Esophagus squamous epithelium (tissue), 5 donors: Measurements from ENCODE around the gene RAB29. TPM values are rescaled to one million over a fixed set of nuclear protein-coding genes. Genes with fewer than 3 reads are reported as not detected.
A peak's percentile ranks its signal among the peaks of the same experiment; 100 is the strongest.

Source experiments
- DNase-seq: peaks from one replicate; lab custom pipeline; 2025; lab: John Stamatoyannopoulos, UW
- H3K27ac ChIP-seq, 4 donors: fragments of 200-600 bp; sonication (generic); one replicate each; pipeline ENCODE4 v1.5.1; 2016 to 2019; ENCODE audit warnings: mild to moderate bottlenecking in 1 of 4
- H3K27me3 ChIP-seq, 4 donors: fragments of 200-600 bp; sonication (generic); 1 replicate in 3 of 4; 2 replicates in 1 of 4; pipeline versions ENCODE4 v1.5.1 to v1.6.0; 2017 to 2021; ENCODE audit warnings: antibody characterized with exemption in 1 of 4
- H3K36me3 ChIP-seq, 3 donors: fragments of 200-600 bp; sonication (generic); one replicate each; pipeline ENCODE4 v1.5.1; 2016 to 2019
- H3K4me1 ChIP-seq, 3 donors: fragments of 200-600 bp; sonication (generic); one replicate each; pipeline ENCODE4 v1.5.1; 2017 to 2019
- H3K4me3 ChIP-seq, 4 donors: fragments of 200-600 bp; sonication (generic); 1 replicate in 3 of 4; 2 replicates in 1 of 4; pipeline ENCODE4 v1.5.1; 2016 to 2019; ENCODE audit warnings: mild to moderate bottlenecking in 2 of 4, moderate library complexity in 1 of 4
- H3K9me3 ChIP-seq, 3 donors: fragments of 200-600 bp; sonication (generic); one replicate each; pipeline ENCODE4 v1.5.1; 2016 to 2019
- CTCF ChIP-seq, 6 experiments: fragments of 450-650 bp in 4 of 6; fragments of 200-600 bp in 2 of 6; sonication (generic) in 2 of 6; IDR thresholded peaks; one replicate each; pipeline ENCODE4 v1.5.1; 2016 to 2019; ENCODE audit warnings: antibody characterized with exemption in 6 of 6, mild to moderate bottlenecking in 4 of 6, moderate library complexity in 4 of 6
- POLR2A ChIP-seq, 4 donors: fragments of 450-650 bp; IDR thresholded peaks; one replicate each; pipeline ENCODE4 v1.6.1; 2017; ENCODE audit warnings: antibody characterized with exemption in 4 of 4, mild to moderate bottlenecking in 4 of 4, moderate library complexity in 3 of 4
- WGBS, 2 donors: methylation state at CpG; one replicate each; pipeline ENCODE4 v1.1.5; 2018; 5-methylcytosine and 5-hydroxymethylcytosine counted together
- intact Hi-C: fragments of 100-400 bp; cut with DNase I; formaldehyde crosslinking; loops from one replicate; pipeline ENCODE4 v1.15.0; 2022
- total RNA-seq, 4 donors: library from RNA; depleted of rRNA; stranded (reverse); fragments of >200 nt; gene quantifications; one replicate each; pipeline ENCODE4 v1.1.0, GENCODE V29; 2016
- donor health status: DM: yes; HTN: yes; CAD: no.

The RAB29 gene
- total RNA-seq, 4 donors from 2014 or later: 3.0 to 19.3 (median 7.0) TPM

- 37 to 50% methylated on average over 5 of the region's 5 CpGs for WGBS, 2 donors
- intact Hi-C loops: no loop called here
- no peak for DNase-seq
- Histone ChIP-seq H3K4me3 (peak overlapping the region in 3 of 4 donors; percentile 72 to 97 (median 94)), H3K9me3 (no peaks in the 10 kb centered on the region), H3K36me3 (peaks cover 0 to 18% (median 0%) of the 10 kb centered on the region in 3 donors), H3K4me1 (peaks cover 0 to 56% (median 26%) of the 10 kb centered on the region in 3 donors), H3K27me3 (no peaks in the 10 kb centered on the region), H3K27ac (peak overlapping the region in 2 of 4 donors; percentile 87 to 92)
- TF ChIP-seq POLR2A (IDR thresholded peaks at IDR 0.05) (no peak), CTCF (IDR thresholded peaks at IDR 0.05) (no peak)
Measured at GRCh38 chr1:205811660-205812059, 36.4 kb upstream of the RAB29 start.

GRCh38 chr1:205810448-205811157 is 35.3 kb upstream of the RAB29 start:
- no peaks in the 10 kb centered on the region for H3K27me3 ChIP-seq
- TF ChIP-seq CTCF (IDR thresholded peaks at IDR 0.05): no peak
- TF ChIP-seq POLR2A (IDR thresholded peaks at IDR 0.05): no peak
- no peaks in the 10 kb centered on the region for H3K9me3 ChIP-seq
- no peak overlapping the region for H3K27ac ChIP-seq
- H3K4me1 ChIP-seq: peaks cover 3 to 66% (median 28%) of the 10 kb centered on the region in 3 donors
- H3K36me3 ChIP-seq: peaks cover 0 to 18% (median 0%) of the 10 kb centered on the region in 3 donors
- H3K4me3 ChIP-seq: no peak overlapping the region
- no peak for DNase-seq
- intact Hi-C loops: no loop called here
- 93 to 94% methylated on average over 11 to 12 of the region's 12 CpGs for WGBS, 2 donors

- no peak overlapping the region for H3K27ac ChIP-seq
Measured at GRCh38 chr1:205809942-205810345, 34.7 kb upstream of the RAB29 start.

GRCh38 chr1:205809469-205809868 is 34.2 kb upstream of the RAB29 start:
- peaks cover 4 to 75% (median 35%) of the 10 kb centered on the region in 3 donors for H3K4me1 ChIP-seq
- H3K27ac ChIP-seq: no peak overlapping the region
- no peaks in the 10 kb centered on the region for H3K27me3 ChIP-seq
- 78 to 96% methylated on average over 3 of the region's 3 CpGs for WGBS, 2 donors
- TF ChIP-seq CTCF (IDR thresholded peaks at IDR 0.05) (no peak), POLR2A (IDR thresholded peaks at IDR 0.05) (no peak)
- intact Hi-C loops: no loop called here
- DNase-seq: no peak
- H3K9me3 ChIP-seq: no peaks in the 10 kb centered on the region
- H3K4me3 ChIP-seq: peak overlapping the region in 1 of 4 donors; percentile 20
- peaks cover 0 to 18% (median 0%) of the 10 kb centered on the region in 3 donors for H3K36me3 ChIP-seq

More at GRCh38 chr1:205809942-205810345, 34.7 kb upstream of the RAB29 start:
- intact Hi-C loops: no loop called here
- DNase-seq: no peak
- Histone ChIP-seq H3K9me3 (no peaks in the 10 kb centered on the region), H3K4me1 (peaks cover 4 to 72% (median 35%) of the 10 kb centered on the region in 3 donors), H3K27me3 (no peaks in the 10 kb centered on the region), H3K36me3 (peaks cover 0 to 18% (median 0%) of the 10 kb centered on the region in 3 donors), H3K4me3 (peak overlapping the region in 1 of 4 donors; percentile 20)
- TF ChIP-seq CTCF (IDR thresholded peaks at IDR 0.05): no peak
- no peak for TF ChIP-seq POLR2A (IDR thresholded peaks at IDR 0.05)
- 85 to 87% methylated on average over 7 of the region's 14 CpGs for WGBS, 2 donors

DNA sequence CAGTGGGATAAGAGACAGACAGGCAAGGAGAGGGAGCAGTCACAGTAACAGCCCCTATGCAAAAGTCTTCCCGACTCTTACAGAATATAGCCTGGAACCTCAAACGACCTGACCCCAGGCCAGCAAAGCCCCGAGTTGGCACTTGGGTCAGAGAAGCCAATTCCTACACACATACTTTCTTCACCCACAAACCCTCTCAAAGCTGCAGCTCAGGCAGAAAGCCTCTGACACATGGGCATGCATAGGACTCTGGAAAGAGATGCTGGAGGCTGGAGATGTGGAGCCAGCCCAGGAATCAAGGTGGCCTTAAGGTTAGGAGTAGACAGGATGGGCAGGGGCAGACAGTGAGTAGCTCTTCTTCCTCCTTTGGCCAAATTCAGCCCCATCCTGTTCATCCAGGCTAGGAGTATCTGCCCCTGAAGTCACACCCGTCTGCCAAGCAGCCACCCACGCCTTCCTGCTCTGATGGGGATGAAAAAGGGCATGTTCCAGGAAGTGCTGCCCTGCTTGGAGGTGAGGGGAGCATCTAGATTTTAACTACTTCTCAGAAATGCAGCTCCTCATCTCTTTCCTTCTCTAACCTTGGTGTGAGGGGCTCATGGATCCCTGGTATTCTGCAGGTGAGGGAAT is 29.9 kb upstream of the RAB29 start:
- Histone ChIP-seq H3K36me3 (peaks cover 0 to 19% (median 0%) of the 10 kb centered on the region in 3 donors), H3K27me3 (no peaks in the 10 kb centered on the region), H3K27ac (no peak overlapping the region), H3K4me1 (peaks cover 4 to 46% (median 24%) of the 10 kb centered on the region in 3 donors), H3K4me3 (no peak overlapping the region), H3K9me3 (no peaks in the 10 kb centered on the region)
- intact Hi-C loops: no loop called here
- DNase-seq: no peak
- 21 to 44% methylated on average over 2 to 4 of the region's 5 CpGs for WGBS, 2 donors
- no peak for TF ChIP-seq POLR2A (IDR thresholded peaks at IDR 0.05)
- TF ChIP-seq CTCF (IDR thresholded peaks at IDR 0.05): no peak
